GM12891 (cell line): ENCODE data around the gene LCLAT1.

Experiments used
- DNase-seq: peaks from one replicate; pipeline ENCODE4 v3.0.0; 2011; ENCODE audit warnings: low spot score; ENCODE audit not compliant: insufficient read length
- FAIRE-seq: peaks from 2 replicates; lab custom pipeline; 2011; peaks lifted over from hg19 to GRCh38; lab: Jason Lieb, UNC
- PAX5 ChIP-seq: IDR thresholded peaks from 2 replicates; pipeline ENCODE4 v1.6.1; 2011; ENCODE audit warnings: low read length, moderate library complexity, mild to moderate bottlenecking; ENCODE audit not compliant: insufficient read depth, severe bottlenecking
- POLR2A ChIP-seq: IDR thresholded peaks from 2 replicates; pipeline ENCODE4 v1.6.1; 2011; ENCODE audit warnings: low read depth, low read length, control low read depth
- POLR2AphosphoS5 ChIP-seq: IDR thresholded peaks from 2 replicates; pipeline ENCODE4 v1.6.1; 2011; ENCODE audit warnings: low read depth, low read length, control low read depth
- POU2F2 ChIP-seq: IDR thresholded peaks from 2 replicates; pipeline ENCODE4 v1.6.1; 2011; ENCODE audit warnings: low read depth, mild to moderate bottlenecking, control low read depth, low read length, moderate library complexity
- SPI1 ChIP-seq: IDR thresholded peaks from 2 replicates; pipeline ENCODE4 v1.6.1; 2011; ENCODE audit warnings: low read depth, low read length, control low read depth
- TAF1 ChIP-seq: IDR thresholded peaks from 2 replicates; pipeline ENCODE4 v1.6.1; 2011; ENCODE audit warnings: low read depth, low read length, control low read depth

The LCLAT1 gene

GRCh38 chr2:30677861-30678385 lies 230.9 kb downstream of the LCLAT1 start:
- FAIRE-seq (no peak), DNase-seq (no peak)
- TF ChIP-seq POU2F2 (no peak), POLR2A (no peak), TAF1 (no peak), POLR2AphosphoS5 (no peak), SPI1 (no peak), PAX5 (no peak)

GRCh38 chr2:30678410-30679137 lies 231.5 kb downstream of the LCLAT1 start:
- FAIRE-seq (no peak), DNase-seq (no peak)
- TF ChIP-seq POU2F2 (no peak), SPI1 (no peak), POLR2AphosphoS5 (no peak), POLR2A (no peak), PAX5 (no peak), TAF1 (no peak)

DNA sequence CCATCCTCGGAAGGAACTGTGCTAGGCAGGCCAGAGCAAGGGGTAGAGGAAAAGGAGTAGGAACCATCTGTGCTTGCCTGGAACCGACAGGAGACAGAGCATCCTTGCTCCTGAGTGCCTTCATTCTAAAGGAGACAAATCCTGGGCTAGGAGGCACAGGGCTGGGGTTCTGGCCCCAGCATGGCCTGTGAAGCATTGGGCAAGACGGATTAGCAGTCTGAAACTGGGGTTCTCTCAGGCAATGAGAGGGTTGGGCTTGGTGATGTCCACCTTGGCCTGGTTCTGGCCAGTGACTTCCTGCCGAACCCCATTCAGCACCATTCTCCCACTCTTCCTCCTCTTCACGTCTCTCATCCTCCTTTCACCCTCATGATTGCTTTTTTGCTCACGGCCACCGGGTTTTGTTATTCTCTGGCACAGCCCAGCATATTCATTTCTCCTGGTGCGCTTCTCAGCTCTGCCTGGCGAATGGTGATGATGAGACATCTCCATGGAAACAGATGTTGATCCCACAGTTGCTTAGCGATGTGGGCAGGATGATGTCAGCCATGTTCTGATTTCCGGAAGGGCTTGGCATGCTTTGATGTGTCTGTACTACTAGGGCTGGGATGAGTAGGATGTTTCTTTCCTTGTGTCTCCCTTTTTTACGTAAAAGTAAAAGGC lies 232.5 kb downstream of the LCLAT1 start:
- DNase-seq (no peak), FAIRE-seq (no peak)
- TF ChIP-seq TAF1 (no peak), POLR2A (no peak), POLR2AphosphoS5 (no peak), PAX5 (no peak), SPI1 (no peak), POU2F2 (no peak)

GRCh38 chr2:30680121-30680520 lies 233.1 kb downstream of the LCLAT1 start:
- no peak for DNase-seq
- TF ChIP-seq POLR2A (no peak), TAF1 (no peak), PAX5 (no peak), SPI1 (no peak), POLR2AphosphoS5 (no peak), POU2F2 (no peak)
- FAIRE-seq: no peak

- DNase-seq (no peak), FAIRE-seq (no peak)
- TF ChIP-seq POU2F2 (no peak), POLR2AphosphoS5 (no peak), PAX5 (no peak), SPI1 (no peak), POLR2A (no peak), TAF1 (no peak)
Observed at GRCh38 chr2:30681022-30681421, 234.0 kb downstream of the LCLAT1 start.

- no peak for TF ChIP-seq POLR2A
- TF ChIP-seq POLR2AphosphoS5: no peak
- no peak for TF ChIP-seq POU2F2
- peak; percentile 94 for TF ChIP-seq SPI1
- TF ChIP-seq PAX5: no peak
- TF ChIP-seq TAF1: no peak
- DNase-seq (no peak), FAIRE-seq (peak; percentile 60)
Observed at GRCh38 chr2:30683236-30683956, 236.3 kb downstream of the LCLAT1 start.

- FAIRE-seq (no peak), DNase-seq (no peak)
- no peak for TF ChIP-seq POLR2AphosphoS5
- no peak for TF ChIP-seq POU2F2
- no peak for TF ChIP-seq POLR2A
- TF ChIP-seq SPI1: no peak
- no peak for TF ChIP-seq TAF1
- TF ChIP-seq PAX5: no peak
Observed at GRCh38 chr2:30684026-30684425, 237.0 kb downstream of the LCLAT1 start.

GRCh38 chr2:30684516-30684915 lies 237.5 kb downstream of the LCLAT1 start:
- DNase-seq (no peak), FAIRE-seq (no peak)
- no peak for TF ChIP-seq POLR2AphosphoS5
- TF ChIP-seq POLR2A: no peak
- no peak for TF ChIP-seq TAF1
- TF ChIP-seq POU2F2: no peak
- TF ChIP-seq SPI1: no peak
- TF ChIP-seq PAX5: no peak

DNA sequence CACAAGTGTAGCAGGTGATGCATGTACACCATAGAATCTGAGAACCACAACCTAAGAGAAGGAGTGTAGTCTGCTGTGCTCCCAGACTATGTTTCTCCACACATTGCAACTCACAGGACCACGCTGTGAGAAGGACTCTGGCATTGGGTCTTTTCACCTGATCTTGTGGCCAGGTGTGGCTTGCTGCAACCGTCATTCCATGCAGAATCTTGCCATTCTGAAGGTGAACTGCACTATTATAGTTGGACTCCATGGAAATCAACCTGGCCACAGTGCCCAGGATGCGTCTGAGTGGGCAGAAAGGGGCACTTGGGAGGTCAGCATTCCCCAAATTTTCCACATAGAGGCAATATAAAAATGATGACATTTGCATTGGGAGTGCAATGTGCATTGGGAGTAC lies 237.9 kb downstream of the LCLAT1 start:
- DNase-seq (no peak), FAIRE-seq (no peak)
- TF ChIP-seq POLR2A (no peak), POU2F2 (no peak), PAX5 (no peak), TAF1 (no peak), POLR2AphosphoS5 (no peak), SPI1 (no peak)
